Stimulated activated CD4-positive, alpha-beta T cell treated with anti-CD3 and anti-CD28 coated beads, Interleukin-1b, Interleukin-23, amount 100 ng/mL, for 24 hours (primary cell): ENCODE data around the gene RGL3.
"Not testable (repeated sequence)": the region's sequence is repeated elsewhere in the genome, so short reads cannot be mapped to it uniquely, and the experiment has no call there.

Experiments
- DNase-seq, 4 experiments: peaks; one replicate each; pipeline ENCODE4 v3.0.0-alpha.2; 2020; ENCODE audit warnings: low read depth in 4 of 4, low spot score in 1 of 4

The RGL3 gene

DNA sequence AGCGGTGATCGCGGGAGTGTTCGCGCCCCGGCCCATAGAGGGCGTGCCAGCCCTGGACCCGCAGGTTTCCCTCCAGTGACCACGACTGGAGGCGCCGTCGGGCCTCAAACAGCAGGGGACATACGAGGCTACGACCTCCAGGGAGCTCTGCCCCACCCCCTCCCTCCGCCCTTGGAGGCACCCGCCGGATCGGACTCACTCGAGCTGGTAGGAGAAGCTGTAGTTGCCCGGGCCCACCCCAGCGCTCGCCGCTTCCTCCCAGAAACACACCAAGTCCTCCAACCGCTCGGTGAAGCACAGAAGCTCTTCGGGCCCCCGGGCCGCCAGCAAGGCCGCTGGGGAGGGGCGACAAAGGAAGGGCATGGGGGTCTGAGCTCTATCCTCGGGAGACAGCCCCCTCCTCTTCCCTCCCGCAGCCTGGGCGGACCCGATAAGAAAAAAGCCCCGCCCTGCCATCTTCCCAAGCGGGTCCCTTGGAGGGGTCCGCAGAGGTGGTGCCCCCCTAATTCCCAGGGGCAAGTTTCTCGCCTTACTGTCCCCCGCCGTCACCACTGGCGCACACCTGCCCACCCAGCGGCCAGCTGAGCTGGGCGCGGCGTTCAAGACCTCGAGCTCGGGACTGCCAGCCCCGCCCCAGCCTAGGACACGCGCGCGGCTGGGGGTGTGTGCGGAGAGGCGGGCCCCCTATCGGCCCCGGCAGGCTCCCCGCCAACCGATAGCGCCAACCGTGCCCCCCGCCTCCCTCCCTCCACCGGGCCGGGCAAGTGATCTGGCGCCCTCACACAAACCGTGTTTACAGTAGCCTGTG lies 36.0 kb downstream of the RGL3 start:
- DNase-seq: no peak

- peak; percentile 73 to 97 (median 83) for DNase-seq
Observed at GRCh38 chr19:11380653-11381537, 38.2 kb downstream of the RGL3 start.

- DNase-seq: no peak
Observed at GRCh38 chr19:11379857-11380350, 39.2 kb downstream of the RGL3 start.

DNA sequence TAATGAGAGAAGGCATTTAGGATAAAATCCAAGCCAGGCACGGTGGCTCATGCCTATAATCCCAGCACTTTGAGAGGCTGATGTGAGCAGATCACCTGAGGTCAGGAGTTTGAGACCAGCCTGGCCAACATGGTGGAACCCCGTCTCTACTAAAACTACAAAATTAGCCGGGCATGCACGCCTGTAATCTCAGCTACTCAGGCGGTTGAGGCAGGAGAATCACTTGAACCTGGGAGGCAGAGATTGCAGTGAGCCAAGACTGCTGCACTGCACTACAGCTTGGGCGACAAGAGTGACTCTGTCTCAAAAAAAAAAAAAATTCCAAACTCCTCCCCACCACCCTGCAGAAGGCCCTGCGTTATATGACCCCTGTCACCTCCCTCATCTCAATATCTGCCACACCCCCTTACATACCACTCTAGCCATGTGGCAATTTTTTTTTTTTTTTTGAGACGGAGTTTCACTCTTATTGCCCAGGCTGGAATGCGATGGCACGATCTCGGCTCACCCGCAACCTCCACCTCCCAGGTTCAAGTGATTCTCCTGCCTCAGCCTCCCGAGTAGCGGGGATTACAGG lies 39.8 kb downstream of the RGL3 start:
- DNase-seq: not testable (repeated sequence)

- no peak for DNase-seq
Observed at GRCh38 chr19:11378319-11379189, 40.6 kb downstream of the RGL3 start.

DNA sequence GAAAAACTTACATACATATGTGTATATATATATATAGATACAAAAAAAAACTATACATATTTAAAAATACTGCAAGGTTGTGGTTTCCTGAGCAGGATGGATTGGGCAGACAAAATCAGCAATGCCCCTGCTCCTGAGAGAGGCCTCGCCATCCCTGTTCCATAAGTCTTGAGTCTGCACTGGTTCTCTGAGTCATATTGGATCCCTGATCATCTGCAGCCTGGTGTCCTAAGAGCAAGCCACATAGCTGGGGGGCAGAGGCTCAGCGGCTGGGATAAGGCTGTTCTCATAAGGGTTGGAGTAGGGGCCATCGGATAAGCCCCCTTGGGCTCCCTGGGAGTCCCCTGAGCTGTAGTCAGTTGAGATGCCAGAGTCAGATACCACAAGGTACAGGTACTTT lies 41.4 kb downstream of the RGL3 start:
- no peak for DNase-seq

GRCh38 chr19:11377237-11377636 lies 41.9 kb downstream of the RGL3 start:
- no peak for DNase-seq

GRCh38 chr19:11375143-11375948 lies 43.8 kb downstream of the RGL3 start:
- DNase-seq: peak in 2 of 4 experiments; percentile 40 to 61

GRCh38 chr19:11374433-11375142 lies 44.5 kb downstream of the RGL3 start, which contains the start of gene SWSAP1:
Gene SWSAP1 (plus strand): TSS chr19:11374666. CDS start chr19:11374681, 15 bp downstream.
- DNase-seq: peak; percentile 85 to 94 (median 92)

- DNase-seq: no peak
Observed at GRCh38 chr19:11373885-11374432, 45.2 kb downstream of the RGL3 start.

GRCh38 chr19:11373166-11373884 lies 45.8 kb downstream of the RGL3 start:
- DNase-seq: no peak

- no peak for DNase-seq
Observed at GRCh38 chr19:11370744-11371143, 48.4 kb downstream of the RGL3 start.

- DNase-seq: no peak
Observed at GRCh38 chr19:11367528-11367927, 51.6 kb downstream of the RGL3 start.

DNA sequence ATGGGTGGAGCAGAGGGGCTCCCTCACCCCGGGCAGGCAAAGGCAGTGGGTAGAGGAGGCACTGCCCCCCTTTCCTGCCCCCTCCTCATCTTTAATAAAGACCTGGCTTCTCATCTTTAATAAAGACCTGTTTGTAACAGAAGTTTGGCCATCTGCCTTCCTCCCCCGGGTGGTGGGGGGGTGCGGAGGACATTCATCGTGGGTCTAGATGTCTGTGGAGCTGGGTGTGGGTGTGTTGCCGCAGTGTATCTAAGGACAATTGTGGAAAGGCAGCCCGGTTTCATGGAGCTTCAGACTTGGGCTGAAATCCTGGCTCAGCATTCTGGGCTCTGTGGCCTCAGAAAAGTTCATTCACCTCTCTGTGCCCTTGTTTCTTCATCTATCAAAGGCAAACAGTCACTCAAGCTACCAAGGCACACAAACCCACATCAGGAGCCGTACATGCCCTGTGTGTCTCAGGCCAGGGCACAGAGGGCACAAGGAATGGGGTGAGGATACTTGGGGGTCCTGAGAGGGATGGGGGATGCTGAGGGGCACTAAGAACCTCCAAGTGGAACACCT lies 53.5 kb downstream of the RGL3 start:
- DNase-seq: no peak

DNA sequence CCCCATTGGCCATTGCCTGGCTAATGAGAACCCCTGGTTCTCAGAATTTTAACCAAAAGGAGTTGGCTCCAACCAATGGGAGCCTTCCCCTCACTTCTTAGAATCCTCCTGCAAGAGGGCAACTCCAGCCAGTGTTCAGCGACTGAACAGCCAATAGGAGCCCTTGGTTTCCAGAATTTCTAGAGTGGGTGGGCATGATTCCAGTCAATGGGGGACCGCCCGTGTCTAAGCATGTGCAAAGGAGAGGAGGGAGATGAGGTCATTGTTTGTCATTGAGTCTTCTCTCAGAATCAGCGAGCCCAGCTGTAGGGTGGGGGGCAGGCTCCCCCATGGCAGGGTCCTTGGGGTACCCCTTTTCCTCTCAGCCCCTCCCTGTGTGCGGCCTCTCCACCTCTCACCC lies 54.2 kb downstream of the RGL3 start:
- DNase-seq: no peak

DNA sequence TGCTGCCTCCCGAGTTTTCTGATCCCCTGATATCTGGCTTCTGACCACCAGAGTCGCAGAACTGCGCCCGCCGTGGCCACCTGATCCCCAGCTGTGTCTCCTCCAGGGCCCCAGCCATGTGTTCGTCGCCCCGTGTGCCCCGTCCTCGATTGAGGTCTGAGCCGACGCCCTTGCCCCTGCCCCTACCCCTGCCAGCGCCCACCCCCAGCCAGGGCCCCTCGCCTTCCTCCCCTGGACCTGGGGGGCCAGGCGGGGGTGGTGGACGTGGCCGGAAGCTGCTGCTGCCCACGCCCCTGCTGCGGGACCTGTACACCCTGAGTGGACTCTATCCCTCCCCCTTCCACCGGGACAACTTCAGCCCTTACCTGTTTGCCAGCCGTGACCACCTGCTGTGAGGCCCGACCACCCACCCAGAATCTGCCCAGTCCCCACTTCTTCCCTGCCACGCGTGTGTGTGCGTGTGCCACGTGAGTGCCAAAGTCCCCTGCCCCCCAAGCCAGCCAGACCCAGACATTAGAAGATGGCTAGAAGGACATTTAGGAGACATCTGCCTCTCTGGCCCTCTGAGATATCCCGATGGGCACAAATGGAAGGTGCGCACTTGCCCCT lies 54.7 kb downstream of the RGL3 start:
- DNase-seq: no peak

DNA sequence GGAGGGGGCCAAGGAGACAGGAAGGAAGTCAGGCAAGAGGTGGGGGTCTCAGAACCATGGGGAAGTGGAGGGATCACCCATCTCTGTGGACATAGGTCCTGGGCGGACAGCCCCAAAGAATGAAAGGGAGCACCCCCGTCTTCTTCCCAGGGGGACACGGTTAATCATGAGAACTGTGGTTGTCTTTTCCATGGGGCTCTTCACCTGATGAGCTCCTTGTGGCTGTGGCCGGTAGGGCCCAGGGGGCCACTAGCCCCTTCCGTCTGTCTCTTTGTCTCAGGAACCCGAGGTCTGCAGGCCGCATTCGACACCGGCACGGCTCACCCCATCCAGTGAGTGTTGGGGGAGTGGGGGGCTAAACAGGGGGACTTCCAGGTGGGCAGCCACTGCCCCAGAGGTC lies 55.2 kb downstream of the RGL3 start:
- no peak for DNase-seq
